Neuron (in vitro differentiated cells): Measurements from ENCODE around the gene CLPTM1.
"Not testable (repeated sequence)": the region's sequence is repeated elsewhere in the genome, so short reads cannot be mapped to it uniquely, and the experiment has no call there.

Source experiments
- H2AFZ ChIP-seq: one replicate; pipeline ENCODE4 v1.6.1; 2013; ENCODE audit warnings: low read depth, mild to moderate bottlenecking, inconsistent platforms, low read length, moderate library complexity
- H3K27me3 ChIP-seq: one replicate; pipeline ENCODE4 v1.6.1; 2013; ENCODE audit warnings: low read length; ENCODE audit not compliant: insufficient read depth
- H3K36me3 ChIP-seq: one replicate; pipeline ENCODE4 v1.6.1; 2013; ENCODE audit warnings: low read length; ENCODE audit not compliant: insufficient read depth
- H3K4me1 ChIP-seq: one replicate; pipeline ENCODE4 v1.6.1; 2013; ENCODE audit warnings: low read length; ENCODE audit not compliant: insufficient read depth
- H3K4me3 ChIP-seq: 2 replicates; pipeline ENCODE4 v1.5.1; 2013; ENCODE audit warnings: mild to moderate bottlenecking, low read length, moderate library complexity
- H3K9me3 ChIP-seq: one replicate; pipeline ENCODE4 v1.6.1; 2013; ENCODE audit warnings: low read length

The CLPTM1 gene

DNA sequence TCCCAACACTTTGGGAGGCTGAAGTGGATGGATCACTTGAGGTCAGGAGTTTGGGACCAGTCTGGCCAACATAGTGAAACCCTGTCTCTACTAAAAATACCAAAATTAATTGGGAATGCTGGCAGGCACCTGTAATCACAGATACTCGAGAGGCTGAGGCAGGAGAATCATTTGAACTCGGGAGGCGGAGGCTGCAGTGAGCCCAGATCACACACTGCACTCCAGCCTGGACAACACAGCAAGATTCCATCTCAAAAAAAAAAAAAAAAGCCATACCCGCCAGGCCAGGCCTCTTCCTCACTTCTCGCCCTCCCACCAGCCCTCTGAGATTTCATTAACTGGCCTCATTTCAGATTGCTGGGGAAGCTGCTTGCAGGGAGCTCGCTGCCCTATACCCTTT is 38.3 kb downstream of the CLPTM1 start:
- H3K4me3 ChIP-seq, result no peak overlapping the region
- no peak overlapping the region for H2AFZ ChIP-seq
- H3K27me3 ChIP-seq, result no peaks in the 10 kb centered on the region
- no peaks in the 10 kb centered on the region for H3K4me1 ChIP-seq
- peaks cover 35% of the 10 kb centered on the region for H3K36me3 ChIP-seq
- no peaks in the 10 kb centered on the region for H3K9me3 ChIP-seq

DNA sequence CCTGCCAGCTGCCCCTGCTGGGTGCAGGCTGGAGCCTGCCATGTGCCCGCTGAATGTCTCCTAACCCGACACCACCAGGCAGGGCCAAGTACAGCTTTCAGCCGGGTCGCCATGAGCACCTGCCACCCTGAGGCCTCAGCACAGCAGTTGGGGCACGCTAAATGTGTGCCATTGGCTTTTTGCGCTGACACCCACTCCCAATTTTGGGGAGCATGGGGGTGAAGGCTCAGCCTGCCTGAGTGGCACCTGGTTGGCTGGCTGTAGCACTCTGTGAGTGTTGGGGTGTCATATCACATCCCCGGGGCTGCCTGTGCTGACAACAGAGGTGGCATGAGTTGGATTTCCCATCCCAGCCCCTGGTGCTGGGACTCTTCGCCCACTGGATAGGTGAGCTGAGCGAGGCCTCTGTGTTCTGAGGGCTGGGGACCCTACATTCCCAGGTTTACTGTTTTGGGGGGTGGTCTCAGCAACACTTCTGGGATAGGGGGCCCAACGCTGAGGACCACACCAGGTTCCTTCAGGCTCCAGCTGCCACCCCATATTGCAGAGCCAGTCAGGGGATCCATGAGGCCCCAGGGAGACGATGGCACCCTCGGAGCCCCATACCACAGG is 38.9 kb downstream of the CLPTM1 start:
- Histone ChIP-seq H2AFZ (no peak overlapping the region), H3K27me3 (no peaks in the 10 kb centered on the region), H3K36me3 (peaks cover 33% of the 10 kb centered on the region), H3K9me3 (no peaks in the 10 kb centered on the region), H3K4me1 (no peaks in the 10 kb centered on the region), H3K4me3 (no peak overlapping the region)

- Histone ChIP-seq H3K9me3 (no peaks in the 10 kb centered on the region), H3K4me1 (peaks cover 6% of the 10 kb centered on the region), H3K27me3 (no peaks in the 10 kb centered on the region), H2AFZ (no peak overlapping the region), H3K36me3 (peaks cover 8% of the 10 kb centered on the region), H3K4me3 (no peak overlapping the region)
These were observed 42.8 kb downstream of the CLPTM1 start for GRCh38 chr19:44998025-44998424.

DNA sequence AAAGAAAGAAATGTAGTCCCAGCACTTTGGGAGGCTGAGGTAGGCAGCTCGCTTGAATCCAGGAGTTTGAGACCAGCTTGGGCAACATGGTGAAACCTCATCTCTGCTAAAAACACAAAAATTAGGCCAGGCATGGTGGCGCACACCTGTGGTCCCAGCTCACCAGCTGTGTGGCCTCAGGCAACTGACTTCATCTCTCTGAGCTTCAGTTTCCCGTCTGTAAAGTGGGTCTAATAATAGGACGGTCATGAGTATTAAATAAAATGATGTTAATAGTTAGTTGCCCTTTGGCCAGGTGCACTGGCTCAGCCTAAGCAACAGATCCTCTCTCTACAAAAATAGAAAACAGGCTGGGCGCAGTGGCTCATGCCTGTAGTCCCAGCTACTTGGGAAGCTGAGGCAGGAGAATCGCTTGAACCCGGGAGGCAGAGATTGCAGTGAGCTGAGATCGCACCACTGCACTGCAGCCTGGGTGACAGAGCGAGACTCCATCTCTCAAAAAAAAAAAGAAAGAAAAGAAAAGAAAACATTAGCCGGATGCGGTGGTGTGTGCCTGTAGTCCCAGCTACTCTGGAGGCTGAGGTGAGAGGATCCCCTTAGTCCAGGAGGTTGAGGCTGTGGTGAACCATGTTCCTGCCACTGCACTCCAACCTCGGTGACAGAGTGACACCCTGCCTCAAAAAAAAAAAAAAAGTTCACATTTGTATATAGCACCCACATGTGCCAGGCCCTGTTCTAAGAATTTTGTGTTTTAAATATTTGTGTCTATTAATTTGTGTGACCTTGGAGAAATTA is 44.1 kb downstream of the CLPTM1 start:
- not testable (repeated sequence) for H3K36me3 ChIP-seq, H3K9me3 ChIP-seq, H3K27me3 ChIP-seq, H3K4me3 ChIP-seq, H3K4me1 ChIP-seq, H2AFZ ChIP-seq

DNA sequence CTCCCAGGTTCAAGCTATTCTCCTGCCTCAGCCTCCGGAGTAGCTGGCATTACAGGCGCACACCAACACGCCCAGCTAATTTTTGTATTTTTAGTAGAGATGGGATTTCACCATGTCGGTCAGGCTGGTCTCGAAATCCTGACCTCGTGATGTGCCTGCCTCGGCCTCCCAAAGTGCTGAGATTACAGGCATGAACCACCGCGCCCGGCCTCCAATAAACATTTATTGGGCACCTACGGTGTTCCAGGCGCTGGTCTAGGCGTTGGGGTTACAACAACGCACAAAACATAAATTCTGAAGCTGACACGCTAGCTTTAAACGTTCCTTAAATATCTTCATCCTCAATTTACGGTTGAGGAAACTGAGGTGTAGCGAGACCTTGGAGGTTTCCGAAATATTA is 45.5 kb downstream of the CLPTM1 start:
- H3K9me3 ChIP-seq, H3K4me1 ChIP-seq, H2AFZ ChIP-seq, H3K27me3 ChIP-seq, H3K36me3 ChIP-seq: not testable (repeated sequence)
- H3K4me3 ChIP-seq, result peak overlapping the region; percentile 73

GRCh38 chr19:45001087-45001739 is 46.0 kb downstream of the CLPTM1 start, which contains the start of gene RELB:
RELB (plus strand) TSS chr19:45001464; CDS start chr19:45001580, 116 bp downstream.
- peak within 1 kb of the TSS; percentile 73 for H3K4me3 ChIP-seq
- peak within 1 kb of the TSS; percentile 91 for H2AFZ ChIP-seq
- no peaks in the 10 kb centered on the region for H3K36me3 ChIP-seq
- peaks cover 6% of the 10 kb centered on the region for H3K4me1 ChIP-seq
- no peaks in the 10 kb centered on the region for H3K9me3 ChIP-seq
- H3K27me3 ChIP-seq, result no peaks in the 10 kb centered on the region

DNA sequence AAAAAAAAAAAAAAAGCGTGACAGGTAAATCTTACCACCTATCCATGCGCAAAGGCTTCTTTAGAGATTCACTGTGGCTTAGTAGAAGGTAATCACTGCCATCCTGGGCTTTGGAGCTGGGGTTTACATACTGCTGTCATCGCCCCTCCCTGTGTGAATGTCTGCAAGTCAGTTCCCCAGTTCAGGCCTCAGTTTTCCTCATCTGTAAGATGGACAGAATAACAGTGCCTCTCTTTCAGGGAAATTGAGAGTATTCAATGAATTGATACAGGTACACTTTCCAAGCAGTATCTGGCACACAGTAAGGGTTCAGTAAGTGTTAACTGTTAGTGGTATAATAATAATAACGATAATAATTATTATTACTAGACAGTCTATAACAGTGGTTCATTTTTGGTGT is 48.3 kb downstream of the CLPTM1 start:
- Histone ChIP-seq H2AFZ (no peak overlapping the region), H3K4me1 (peaks cover 6% of the 10 kb centered on the region), H3K36me3 (no peaks in the 10 kb centered on the region), H3K9me3 (no peaks in the 10 kb centered on the region), H3K4me3 (no peak overlapping the region), H3K27me3 (no peaks in the 10 kb centered on the region)

GRCh38 chr19:45005787-45006186 is 50.6 kb downstream of the CLPTM1 start:
- no peaks in the 10 kb centered on the region for H3K27me3 ChIP-seq
- H3K4me1 ChIP-seq, result peaks cover 6% of the 10 kb centered on the region
- H3K4me3 ChIP-seq, result no peak overlapping the region
- H3K36me3 ChIP-seq, result no peaks in the 10 kb centered on the region
- H2AFZ ChIP-seq, result no peak overlapping the region
- no peaks in the 10 kb centered on the region for H3K9me3 ChIP-seq

GRCh38 chr19:45008552-45008951 is 53.4 kb downstream of the CLPTM1 start:
- Histone ChIP-seq H3K36me3 (no peaks in the 10 kb centered on the region), H3K27me3 (no peaks in the 10 kb centered on the region), H2AFZ (no peak overlapping the region), H3K4me1 (no peaks in the 10 kb centered on the region), H3K4me3 (no peak overlapping the region), H3K9me3 (no peaks in the 10 kb centered on the region)

GRCh38 chr19:45009625-45010255 is 54.6 kb downstream of the CLPTM1 start:
- Histone ChIP-seq H3K36me3 (no peaks in the 10 kb centered on the region), H3K4me3 (no peak overlapping the region), H3K9me3 (no peaks in the 10 kb centered on the region), H3K4me1 (no peaks in the 10 kb centered on the region), H2AFZ (no peak overlapping the region), H3K27me3 (no peaks in the 10 kb centered on the region)

- no peaks in the 10 kb centered on the region for H3K36me3 ChIP-seq
- H3K4me1 ChIP-seq, result no peaks in the 10 kb centered on the region
- H2AFZ ChIP-seq, result no peak overlapping the region
- H3K9me3 ChIP-seq, result no peaks in the 10 kb centered on the region
- H3K27me3 ChIP-seq, result no peaks in the 10 kb centered on the region
- H3K4me3 ChIP-seq, result no peak overlapping the region
These were observed 55.1 kb downstream of the CLPTM1 start for GRCh38 chr19:45010306-45010705.

- no peak overlapping the region for H3K4me3 ChIP-seq
- H3K27me3 ChIP-seq, result no peaks in the 10 kb centered on the region
- H3K4me1 ChIP-seq, result no peaks in the 10 kb centered on the region
- H3K9me3 ChIP-seq, result no peaks in the 10 kb centered on the region
- no peaks in the 10 kb centered on the region for H3K36me3 ChIP-seq
- H2AFZ ChIP-seq, result no peak overlapping the region
These were observed 56.8 kb downstream of the CLPTM1 start for GRCh38 chr19:45011959-45012358.
